GF-D8 (cell line): ENCODE measurements around the gene RAD1.

Experiments
- DNase-seq: peaks from one replicate; lab custom pipeline; 2025; lab: John Stamatoyannopoulos, UW

The RAD1 gene

GRCh38 chr5:34915856-34916192 lies 520 bp upstream of the RAD1 start:
- DNase-seq: no peak

GRCh38 chr5:34914671-34915138 lies 599 bp downstream of the RAD1 start:
- DNase-seq: no peak

- no peak for DNase-seq
Measured at GRCh38 chr5:34913072-34913471, 2.2 kb downstream of the RAD1 start.

GRCh38 chr5:34905564-34905963 lies 9.7 kb downstream of the RAD1 start:
- no peak for DNase-seq

- DNase-seq: no peak
Measured at GRCh38 chr5:34903260-34903659, 12.0 kb downstream of the RAD1 start.

GRCh38 chr5:34900652-34901051 lies 14.7 kb downstream of the RAD1 start:
- no peak for DNase-seq

GRCh38 chr5:34899066-34899465 lies 16.2 kb downstream of the RAD1 start:
- no peak for DNase-seq

GRCh38 chr5:34898258-34898895 lies 16.9 kb downstream of the RAD1 start:
- no peak for DNase-seq

- DNase-seq: no peak
Measured at GRCh38 chr5:34897646-34898045, 17.7 kb downstream of the RAD1 start.

- no peak for DNase-seq
Measured at GRCh38 chr5:34895641-34896419, 19.5 kb downstream of the RAD1 start.

GRCh38 chr5:34894716-34895115 lies 20.6 kb downstream of the RAD1 start:
- DNase-seq: no peak

GRCh38 chr5:34892414-34892813 lies 22.9 kb downstream of the RAD1 start:
- DNase-seq: no peak

- DNase-seq: no peak
Measured at GRCh38 chr5:34891981-34892380, 23.3 kb downstream of the RAD1 start.

GRCh38 chr5:34889394-34889793 lies 25.9 kb downstream of the RAD1 start:
- DNase-seq: no peak

- DNase-seq: no peak
Measured at GRCh38 chr5:34886392-34887119, 28.7 kb downstream of the RAD1 start.

- no peak for DNase-seq
Measured at GRCh38 chr5:34881246-34881645, 34.1 kb downstream of the RAD1 start.

- DNase-seq: no peak
Measured at GRCh38 chr5:34876275-34876674, 39.0 kb downstream of the RAD1 start.

- no peak for DNase-seq
Measured at GRCh38 chr5:34870382-34870781, 44.9 kb downstream of the RAD1 start.

- DNase-seq: no peak
Measured at GRCh38 chr5:34869256-34869655, 46.0 kb downstream of the RAD1 start.

GRCh38 chr5:34868791-34869190 lies 46.5 kb downstream of the RAD1 start:
- DNase-seq: no peak

- no peak for DNase-seq
Measured at GRCh38 chr5:34867660-34868059, 47.6 kb downstream of the RAD1 start.

GRCh38 chr5:34866989-34867471 lies 48.3 kb downstream of the RAD1 start:
- DNase-seq: no peak

- DNase-seq: no peak
Measured at GRCh38 chr5:34865091-34865490, 50.2 kb downstream of the RAD1 start.
